Tibial nerve (tissue), 4 donors: Measurements from ENCODE around the gene SCAPER. TPM values are rescaled to one million over a fixed set of nuclear protein-coding genes. Genes with fewer than 3 reads are reported as not detected.

Experiments
- DNase-seq, 2 donors: peaks; one replicate each; pipeline ENCODE4 v3.0.0-alpha.2; 2019; ENCODE audit warnings: low spot score in 2 of 2
- H3K27ac ChIP-seq, 4 donors: fragments of 200-600 bp; sonication (generic) in 3 of 4; one replicate each; pipeline ENCODE4 v1.5.1; 2017 to 2019; ENCODE audit warnings: mild to moderate bottlenecking in 1 of 4
- H3K27me3 ChIP-seq, 2 donors: fragments of 200-600 bp; sonication (generic) in 1 of 2; one replicate each; pipeline versions ENCODE4 v1.5.1 to v1.6.0; 2017 to 2019
- H3K36me3 ChIP-seq, 3 donors: fragments of 200-600 bp; sonication (generic); one replicate each; pipeline ENCODE4 v1.5.1; 2018 to 2019
- H3K4me1 ChIP-seq, 4 donors: fragments of 200-600 bp; sonication (generic) in 3 of 4; one replicate each; pipeline ENCODE4 v1.5.1; 2017 to 2019
- H3K4me3 ChIP-seq, 4 donors: fragments of 200-600 bp; sonication (generic) in 3 of 4; one replicate each; pipeline ENCODE4 v1.5.1; 2017 to 2019; ENCODE audit warnings: mild to moderate bottlenecking in 1 of 4, moderate library complexity in 1 of 4
- H3K9me3 ChIP-seq, 4 donors: fragments of 200-600 bp; sonication (generic) in 3 of 4; one replicate each; pipeline ENCODE4 v1.5.1; 2017 to 2019
- EP300 ChIP-seq, 2 donors: sonication (generic); formaldehyde crosslinking; IDR thresholded peaks; one replicate each; pipeline ENCODE4 v1.6.1; 2017; ENCODE audit warnings: antibody characterized with exemption in 2 of 2, mild to moderate bottlenecking in 1 of 2
- POLR2A ChIP-seq, 2 donors: fragments of 450-650 bp; IDR thresholded peaks; one replicate each; pipeline ENCODE4 v1.6.1; 2017; ENCODE audit warnings: antibody characterized with exemption in 2 of 2, mild to moderate bottlenecking in 2 of 2, moderate library complexity in 2 of 2
- WGBS, 2 donors: methylation state at CpG; one replicate each; pipeline ENCODE4 v1.1.5; 2018; 5-methylcytosine and 5-hydroxymethylcytosine counted together
- total RNA-seq, 4 donors: library from RNA; depleted of rRNA; stranded (reverse); fragments of >200 nt; gene quantifications; one replicate each; pipeline ENCODE4 v1.1.0, GENCODE V29; 2016
- TF ChIP-seq, protein P1 (sequence below), 5 experiments: fragments of 200-600 bp in 3 of 5; fragments of 450-650 bp in 2 of 5; sonication (generic) in 3 of 5; IDR thresholded peaks; one replicate each; pipeline ENCODE4 v1.5.1; 2016 to 2019; ENCODE audit warnings: antibody characterized with exemption in 5 of 5, mild to moderate bottlenecking in 3 of 5, moderate library complexity in 2 of 5

Gene SCAPER
- total RNA-seq, 4 donors from 2014 or later = 25.5 to 45.3 (median 37.3) TPM

DNA sequence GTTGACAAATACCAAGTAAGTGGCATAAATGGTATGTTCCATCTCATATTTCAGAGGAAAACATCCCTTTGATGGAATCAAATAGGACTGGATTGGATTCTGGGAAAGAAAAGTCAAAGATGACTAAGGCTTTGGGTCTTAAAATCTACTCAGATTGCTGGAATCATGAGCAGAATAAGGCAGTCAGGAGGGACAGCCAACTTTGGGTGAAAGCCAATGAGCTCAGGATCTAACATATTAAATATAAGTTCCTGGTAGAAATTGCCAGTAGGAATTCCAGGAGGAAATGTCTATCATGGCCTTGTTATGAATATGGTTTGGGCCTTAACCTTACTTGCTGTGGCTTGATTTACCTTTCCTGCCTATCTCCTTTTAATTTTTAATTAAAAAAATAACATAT, 513.3 kb downstream of the SCAPER start:
- Histone ChIP-seq H3K4me3 (no peak overlapping the region), H3K27ac (no peak overlapping the region), H3K36me3 (peaks cover 0 to 33% (median 0%) of the 10 kb centered on the region in 3 donors), H3K27me3 (no peaks in the 10 kb centered on the region), H3K4me1 (no peaks in the 10 kb centered on the region), H3K9me3 (no peaks in the 10 kb centered on the region)
- TF ChIP-seq POLR2A (IDR thresholded peaks at IDR 0.05) = no peak
- TF ChIP-seq, protein P1, sequence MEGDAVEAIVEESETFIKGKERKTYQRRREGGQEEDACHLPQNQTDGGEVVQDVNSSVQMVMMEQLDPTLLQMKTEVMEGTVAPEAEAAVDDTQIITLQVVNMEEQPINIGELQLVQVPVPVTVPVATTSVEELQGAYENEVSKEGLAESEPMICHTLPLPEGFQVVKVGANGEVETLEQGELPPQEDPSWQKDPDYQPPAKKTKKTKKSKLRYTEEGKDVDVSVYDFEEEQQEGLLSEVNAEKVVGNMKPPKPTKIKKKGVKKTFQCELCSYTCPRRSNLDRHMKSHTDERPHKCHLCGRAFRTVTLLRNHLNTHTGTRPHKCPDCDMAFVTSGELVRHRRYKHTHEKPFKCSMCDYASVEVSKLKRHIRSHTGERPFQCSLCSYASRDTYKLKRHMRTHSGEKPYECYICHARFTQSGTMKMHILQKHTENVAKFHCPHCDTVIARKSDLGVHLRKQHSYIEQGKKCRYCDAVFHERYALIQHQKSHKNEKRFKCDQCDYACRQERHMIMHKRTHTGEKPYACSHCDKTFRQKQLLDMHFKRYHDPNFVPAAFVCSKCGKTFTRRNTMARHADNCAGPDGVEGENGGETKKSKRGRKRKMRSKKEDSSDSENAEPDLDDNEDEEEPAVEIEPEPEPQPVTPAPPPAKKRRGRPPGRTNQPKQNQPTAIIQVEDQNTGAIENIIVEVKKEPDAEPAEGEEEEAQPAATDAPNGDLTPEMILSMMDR (IDR thresholded peaks at IDR 0.05) = no peak
- no peak for TF ChIP-seq EP300 (IDR thresholded peaks at IDR 0.05)
- DNase-seq = no peak

DNA sequence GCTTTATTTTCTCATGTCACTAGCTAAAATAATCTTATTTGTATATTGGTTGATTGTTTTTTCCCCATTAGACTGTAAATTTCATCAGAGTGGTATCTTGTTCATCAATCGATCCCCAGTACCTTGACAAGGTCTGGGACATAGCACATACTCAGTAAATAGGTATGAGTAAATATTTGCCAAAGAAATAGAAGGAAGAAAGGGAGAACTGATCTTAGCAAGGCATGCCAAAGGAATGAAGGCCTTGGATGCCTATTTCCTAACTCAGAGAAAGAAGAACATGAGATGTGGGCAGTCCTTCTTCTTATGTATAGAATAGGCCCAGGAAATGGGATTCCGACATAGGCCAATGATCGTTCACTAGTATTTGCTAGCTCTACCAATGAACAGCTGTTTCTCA, 513.8 kb downstream of the SCAPER start:
- TF ChIP-seq EP300 (IDR thresholded peaks at IDR 0.05) = no peak
- no peak for TF ChIP-seq POLR2A (IDR thresholded peaks at IDR 0.05)
- TF ChIP-seq, protein P1 (IDR thresholded peaks at IDR 0.05) = no peak
- Histone ChIP-seq H3K4me3 (no peak overlapping the region), H3K4me1 (no peaks in the 10 kb centered on the region), H3K27ac (no peak overlapping the region), H3K9me3 (no peaks in the 10 kb centered on the region), H3K36me3 (peaks cover 0 to 33% (median 0%) of the 10 kb centered on the region in 3 donors), H3K27me3 (no peaks in the 10 kb centered on the region)
- WGBS, 2 donors = 98 to 99% methylated on average over 3 of the region's 3 CpGs
- DNase-seq = no peak

DNA sequence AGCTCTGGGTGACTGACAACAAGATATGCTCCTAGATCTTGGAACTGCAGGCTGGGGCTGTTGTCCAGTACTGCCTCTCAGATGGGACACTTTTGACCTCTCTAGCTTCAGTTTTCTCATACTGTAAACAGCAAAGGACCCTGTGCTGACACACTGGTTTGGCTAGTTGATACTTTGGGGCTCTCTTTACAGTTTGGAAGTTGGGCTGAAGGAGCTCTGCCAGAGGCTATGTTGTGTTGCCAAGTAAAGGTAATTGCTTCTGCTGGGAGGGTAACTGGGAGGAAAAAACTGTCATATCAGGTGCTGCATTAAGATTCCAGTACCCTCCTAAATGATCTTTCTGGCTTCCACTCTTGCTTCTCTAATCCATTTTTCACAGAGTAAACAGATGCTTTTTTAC, 514.6 kb downstream of the SCAPER start:
- Histone ChIP-seq H3K36me3 (peaks cover 0 to 38% (median 0%) of the 10 kb centered on the region in 3 donors), H3K27ac (no peak overlapping the region), H3K4me1 (no peaks in the 10 kb centered on the region), H3K9me3 (no peaks in the 10 kb centered on the region), H3K4me3 (no peak overlapping the region), H3K27me3 (no peaks in the 10 kb centered on the region)
- DNase-seq = no peak
- TF ChIP-seq EP300 (IDR thresholded peaks at IDR 0.05) (no peak), POLR2A (IDR thresholded peaks at IDR 0.05) (no peak)
- TF ChIP-seq, protein P1 (IDR thresholded peaks at IDR 0.05) = no peak

DNA sequence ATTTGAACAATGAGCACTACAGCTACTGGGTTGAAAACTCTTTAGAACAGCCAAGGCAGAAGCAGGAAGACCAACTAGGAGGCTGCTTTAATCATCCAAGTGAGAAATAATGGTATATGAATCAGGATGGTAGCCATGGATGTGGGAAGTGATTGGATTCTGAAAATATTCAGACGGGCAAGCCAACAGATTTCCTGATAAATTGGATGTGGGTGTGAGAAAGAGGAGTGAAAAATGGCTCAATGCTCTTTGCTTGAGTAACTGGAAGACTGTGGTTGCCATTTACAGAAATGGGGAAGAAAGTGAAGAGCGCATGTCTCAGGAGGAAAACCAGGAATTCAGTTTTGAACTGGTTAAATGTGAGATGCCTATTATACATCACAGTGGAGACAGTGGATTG, 518.2 kb downstream of the SCAPER start:
- H3K36me3 ChIP-seq = peaks cover 0 to 32% (median 0%) of the 10 kb centered on the region in 3 donors
- DNase-seq = no peak
- H3K9me3 ChIP-seq = no peaks in the 10 kb centered on the region
- no peak overlapping the region for H3K27ac ChIP-seq
- 97 to 100% methylated on average over 2 of the region's 2 CpGs for WGBS, 2 donors
- no peaks in the 10 kb centered on the region for H3K27me3 ChIP-seq
- H3K4me1 ChIP-seq = no peaks in the 10 kb centered on the region
- TF ChIP-seq EP300 (IDR thresholded peaks at IDR 0.05) (no peak), POLR2A (IDR thresholded peaks at IDR 0.05) (no peak)
- TF ChIP-seq, protein P1 (IDR thresholded peaks at IDR 0.05) = no peak
- H3K4me3 ChIP-seq = no peak overlapping the region

DNA sequence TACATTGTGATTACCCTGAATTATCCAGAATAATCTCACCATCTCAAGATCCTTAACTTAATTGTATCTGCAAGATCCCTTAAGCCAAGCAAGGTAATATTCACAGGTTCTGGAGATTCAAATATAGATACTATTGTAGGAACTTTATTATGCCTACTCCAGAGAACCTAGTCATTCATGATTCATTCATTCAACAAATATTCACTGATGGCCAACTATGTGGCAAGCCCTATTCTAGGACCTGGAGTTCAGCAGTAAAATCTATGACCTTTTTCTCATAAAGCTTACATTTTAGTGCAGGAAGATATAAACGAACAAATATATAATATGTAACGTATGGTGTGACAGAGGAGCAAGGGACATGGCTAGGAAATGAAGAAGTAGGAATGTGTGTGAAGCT, 519.0 kb downstream of the SCAPER start:
- H3K27me3 ChIP-seq = no peaks in the 10 kb centered on the region
- no peak for DNase-seq
- H3K36me3 ChIP-seq = peaks cover 0 to 39% (median 0%) of the 10 kb centered on the region in 3 donors
- TF ChIP-seq, protein P1 (IDR thresholded peaks at IDR 0.05) = no peak
- TF ChIP-seq EP300 (IDR thresholded peaks at IDR 0.05) = no peak
- TF ChIP-seq POLR2A (IDR thresholded peaks at IDR 0.05) = no peak
- H3K27ac ChIP-seq = no peak overlapping the region
- H3K9me3 ChIP-seq = no peaks in the 10 kb centered on the region
- no peaks in the 10 kb centered on the region for H3K4me1 ChIP-seq
- no peak overlapping the region for H3K4me3 ChIP-seq
- WGBS, 2 donors = 85 to 90% methylated on average over 2 of the region's 2 CpGs
